ENCODE measurements around the gene IQCM. TPM values are rescaled to one million over a fixed set of nuclear protein-coding genes. Genes with fewer than 3 reads are reported as not detected.

The IQCM gene
- total RNA-seq, 4 donors from 2014 or later = not detected

GRCh38 chr4:149747646-149748045, 68.0 kb downstream of the IQCM start:
- intact Hi-C loops (cut with DNase I) = no loop called here
- TF ChIP-seq, protein P1, sequence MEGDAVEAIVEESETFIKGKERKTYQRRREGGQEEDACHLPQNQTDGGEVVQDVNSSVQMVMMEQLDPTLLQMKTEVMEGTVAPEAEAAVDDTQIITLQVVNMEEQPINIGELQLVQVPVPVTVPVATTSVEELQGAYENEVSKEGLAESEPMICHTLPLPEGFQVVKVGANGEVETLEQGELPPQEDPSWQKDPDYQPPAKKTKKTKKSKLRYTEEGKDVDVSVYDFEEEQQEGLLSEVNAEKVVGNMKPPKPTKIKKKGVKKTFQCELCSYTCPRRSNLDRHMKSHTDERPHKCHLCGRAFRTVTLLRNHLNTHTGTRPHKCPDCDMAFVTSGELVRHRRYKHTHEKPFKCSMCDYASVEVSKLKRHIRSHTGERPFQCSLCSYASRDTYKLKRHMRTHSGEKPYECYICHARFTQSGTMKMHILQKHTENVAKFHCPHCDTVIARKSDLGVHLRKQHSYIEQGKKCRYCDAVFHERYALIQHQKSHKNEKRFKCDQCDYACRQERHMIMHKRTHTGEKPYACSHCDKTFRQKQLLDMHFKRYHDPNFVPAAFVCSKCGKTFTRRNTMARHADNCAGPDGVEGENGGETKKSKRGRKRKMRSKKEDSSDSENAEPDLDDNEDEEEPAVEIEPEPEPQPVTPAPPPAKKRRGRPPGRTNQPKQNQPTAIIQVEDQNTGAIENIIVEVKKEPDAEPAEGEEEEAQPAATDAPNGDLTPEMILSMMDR (IDR thresholded peaks at IDR 0.05) = no peak
- no peak for TF ChIP-seq POLR2A (IDR thresholded peaks at IDR 0.05)
- Histone ChIP-seq H3K27me3 (no peaks in the 10 kb centered on the region), H3K9me3 (no peaks in the 10 kb centered on the region), H3K4me3 (no peak overlapping the region), H3K27ac (no peak overlapping the region), H3K4me1 (no peaks in the 10 kb centered on the region), H3K36me3 (no peaks in the 10 kb centered on the region)
- 69 to 78% methylated on average over 2 of the region's 2 CpGs for WGBS, 2 donors
- no peak for DNase-seq

DNA sequence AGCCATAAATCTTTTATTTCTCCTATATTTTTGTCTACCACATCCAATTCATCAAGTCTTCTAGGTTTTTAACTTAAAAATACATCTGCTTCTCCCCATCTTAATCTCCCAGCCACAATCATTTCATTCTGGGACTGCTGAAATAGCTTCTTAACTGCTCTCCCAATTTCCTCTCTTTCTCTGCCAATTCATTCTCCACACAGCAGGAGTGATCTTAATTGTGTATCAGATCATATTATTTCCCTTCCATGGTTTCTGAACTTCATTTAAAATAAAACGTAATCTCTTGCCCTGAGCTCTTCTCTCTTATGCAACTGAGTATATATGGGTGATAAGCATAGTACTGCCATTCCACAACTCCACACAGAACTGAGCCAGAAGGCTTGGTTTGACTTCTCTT, 69.4 kb downstream of the IQCM start:
- no peaks in the 10 kb centered on the region for H3K36me3 ChIP-seq
- no peak for DNase-seq
- H3K27ac ChIP-seq = no peak overlapping the region
- H3K4me1 ChIP-seq = no peaks in the 10 kb centered on the region
- TF ChIP-seq, protein P1 (IDR thresholded peaks at IDR 0.05) = no peak
- TF ChIP-seq POLR2A (IDR thresholded peaks at IDR 0.05) = no peak
- 59 to 75% methylated on average over 1 of the region's 1 CpG for WGBS, 2 donors
- no peaks in the 10 kb centered on the region for H3K9me3 ChIP-seq
- no peak overlapping the region for H3K4me3 ChIP-seq
- no peaks in the 10 kb centered on the region for H3K27me3 ChIP-seq
- intact Hi-C loops (cut with DNase I) = no loop called here

DNA sequence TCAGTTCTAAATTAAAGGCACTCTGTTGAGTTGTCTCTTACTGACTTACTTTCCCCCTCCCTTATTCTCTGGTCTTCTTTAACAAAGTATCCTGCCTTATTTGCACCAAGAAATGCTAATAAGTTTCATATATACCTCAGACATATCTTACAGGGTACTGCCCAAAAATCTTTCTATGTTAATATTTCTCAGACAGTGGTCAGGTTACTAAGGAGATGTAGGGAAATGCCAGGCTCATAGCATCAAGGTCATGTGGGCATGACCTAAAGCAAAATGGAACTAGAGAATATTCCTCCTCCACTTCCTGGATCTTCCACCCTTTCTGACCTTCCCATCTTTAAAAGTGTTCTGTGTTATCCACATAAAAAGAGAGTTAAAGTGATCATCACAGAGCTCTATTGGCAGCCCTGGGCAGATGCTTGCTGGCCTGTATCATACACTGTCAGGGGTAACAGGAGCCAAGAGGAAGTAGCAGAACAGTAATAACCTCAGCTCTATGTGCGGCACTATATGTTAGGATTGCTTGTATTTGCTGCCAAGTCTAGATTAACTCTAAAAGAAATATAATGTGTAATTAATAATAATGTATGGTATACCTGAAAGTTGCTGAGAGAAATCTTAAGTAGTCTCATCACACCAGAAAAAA, 74.3 kb downstream of the IQCM start:
- no peaks in the 10 kb centered on the region for H3K9me3 ChIP-seq
- intact Hi-C loops (cut with DNase I) = no loop called here
- H3K4me1 ChIP-seq = no peaks in the 10 kb centered on the region
- TF ChIP-seq, protein P1 (IDR thresholded peaks at IDR 0.05) = no peak
- TF ChIP-seq POLR2A (IDR thresholded peaks at IDR 0.05) = no peak
- DNase-seq = no peak
- H3K36me3 ChIP-seq = no peaks in the 10 kb centered on the region
- no peak overlapping the region for H3K27ac ChIP-seq
- 18 to 64% methylated on average over 1 of the region's 1 CpG for WGBS, 2 donors
- H3K27me3 ChIP-seq = no peaks in the 10 kb centered on the region
- H3K4me3 ChIP-seq = no peak overlapping the region

DNA sequence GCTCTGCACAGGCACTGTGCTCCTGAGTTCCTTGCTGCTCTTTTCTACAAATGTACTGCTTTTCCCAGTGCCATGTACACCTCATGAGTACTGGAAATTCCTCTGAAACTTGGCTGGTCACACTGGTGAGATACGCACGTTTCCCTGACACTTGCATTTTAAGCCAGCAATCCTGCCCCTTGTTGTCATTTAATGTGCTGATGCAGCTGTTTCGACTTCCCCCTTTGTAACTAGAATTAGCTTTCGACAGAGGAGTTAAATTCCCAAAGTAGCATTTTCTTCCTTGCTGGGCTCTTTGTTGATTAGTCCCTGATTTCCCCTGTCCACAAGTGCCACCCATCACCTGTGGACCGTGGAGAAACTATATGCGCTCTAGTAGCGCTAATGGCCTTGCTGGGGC, 77.5 kb downstream of the IQCM start:
- H3K9me3 ChIP-seq = no peaks in the 10 kb centered on the region
- intact Hi-C loops (cut with DNase I) = no loop called here
- H3K27me3 ChIP-seq = no peaks in the 10 kb centered on the region
- no peak overlapping the region for H3K27ac ChIP-seq
- TF ChIP-seq POLR2A (IDR thresholded peaks at IDR 0.05) = no peak
- TF ChIP-seq, protein P1 (IDR thresholded peaks at IDR 0.05) = no peak
- DNase-seq = no peak
- no peak overlapping the region for H3K4me3 ChIP-seq
- H3K36me3 ChIP-seq = no peaks in the 10 kb centered on the region
- WGBS, 2 donors = 58 to 68% methylated on average over 7 of the region's 7 CpGs
- no peaks in the 10 kb centered on the region for H3K4me1 ChIP-seq

- TF ChIP-seq, protein P1 (IDR thresholded peaks at IDR 0.05) = no peak
- no peak for TF ChIP-seq POLR2A (IDR thresholded peaks at IDR 0.05)
- DNase-seq = no peak
- no peak overlapping the region for H3K27ac ChIP-seq
- H3K4me1 ChIP-seq = no peaks in the 10 kb centered on the region
- H3K36me3 ChIP-seq = no peaks in the 10 kb centered on the region
- H3K4me3 ChIP-seq = no peak overlapping the region
- intact Hi-C loops (cut with DNase I) = no loop called here
- no peaks in the 10 kb centered on the region for H3K27me3 ChIP-seq
- WGBS, 2 donors = 82 to 83% methylated on average over 3 of the region's 3 CpGs
- H3K9me3 ChIP-seq = no peaks in the 10 kb centered on the region
Measured at GRCh38 chr4:149735796-149736195, 79.8 kb downstream of the IQCM start.

All from esophagus squamous epithelium (tissue), 5 donors.